Mesothelial cell of epicardium (in vitro differentiated cells): Measurements from ENCODE around the gene ANKFN1. TPM values are rescaled to one million over a fixed set of nuclear protein-coding genes. Genes with fewer than 3 reads are reported as not detected.

Experiments used
- DNase-seq, 2 experiments: peaks; one replicate each; pipeline ENCODE4 v3.0.0; 2021; ENCODE audit warnings: low spot score in 2 of 2; ENCODE audit not compliant: unreplicated experiment in 2 of 2
- H3K27ac Mint-ChIP-seq: 2 replicates; pipeline ENCODE4 v1.8.0; 2021; ENCODE audit warnings: mixed read lengths
- H3K27me3 Mint-ChIP-seq: 2 replicates; pipeline ENCODE4 v1.8.0; 2021; ENCODE audit warnings: low read depth, mixed read lengths
- H3K36me3 Mint-ChIP-seq: 2 replicates; pipeline ENCODE4 v1.8.0; 2021; ENCODE audit warnings: mixed read lengths
- H3K4me1 Mint-ChIP-seq: 2 replicates; pipeline ENCODE4 v1.8.0; 2021; ENCODE audit warnings: mixed read lengths
- H3K4me3 Mint-ChIP-seq: 2 replicates; pipeline ENCODE4 v1.8.0; 2021; ENCODE audit warnings: mild to moderate bottlenecking, moderate library complexity, mixed read lengths
- H3K9me3 Mint-ChIP-seq: 2 replicates; pipeline ENCODE4 v1.8.0; 2021; ENCODE audit warnings: mixed read lengths
- total RNA-seq: library from RNA; stranded (reverse); gene quantifications from 3 replicates; pipeline ENCODE4 v1.2.1, GENCODE V29; 2021
- TF ChIP-seq, protein P1 (sequence below): fragments of 200-600 bp; sonication (generic); IDR thresholded peaks from one replicate; pipeline ENCODE4 v1.5.0; 2021; ENCODE audit warnings: antibody characterized with exemption; ENCODE audit not compliant: unreplicated experiment

Gene ANKFN1
- total RNA-seq, 1 donor from 2014 or later, result 0.34 TPM

DNA sequence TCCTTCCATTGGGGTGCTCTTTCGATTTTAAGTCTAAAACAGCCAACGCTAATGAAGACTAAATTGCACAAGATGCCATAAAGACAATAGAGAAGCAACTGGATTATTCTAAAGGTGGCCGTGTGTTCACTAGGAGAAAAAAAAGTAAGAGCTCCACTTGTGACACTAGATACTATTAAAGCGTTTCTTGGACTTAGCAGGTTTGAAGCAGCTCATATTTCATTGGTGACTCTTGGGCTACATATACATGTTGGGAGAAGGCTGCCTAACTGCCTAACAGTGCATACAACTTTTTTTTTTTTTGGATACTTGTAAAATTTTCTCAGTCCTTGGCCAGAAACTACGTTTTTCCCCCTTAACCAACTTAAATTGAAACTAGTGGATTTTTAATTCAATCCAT is 328.4 kb downstream of the ANKFN1 start:
- H3K9me3 Mint-ChIP-seq, result no peaks in the 10 kb centered on the region
- H3K36me3 Mint-ChIP-seq, result no peaks in the 10 kb centered on the region
- no peak overlapping the region for H3K4me3 Mint-ChIP-seq

DNA sequence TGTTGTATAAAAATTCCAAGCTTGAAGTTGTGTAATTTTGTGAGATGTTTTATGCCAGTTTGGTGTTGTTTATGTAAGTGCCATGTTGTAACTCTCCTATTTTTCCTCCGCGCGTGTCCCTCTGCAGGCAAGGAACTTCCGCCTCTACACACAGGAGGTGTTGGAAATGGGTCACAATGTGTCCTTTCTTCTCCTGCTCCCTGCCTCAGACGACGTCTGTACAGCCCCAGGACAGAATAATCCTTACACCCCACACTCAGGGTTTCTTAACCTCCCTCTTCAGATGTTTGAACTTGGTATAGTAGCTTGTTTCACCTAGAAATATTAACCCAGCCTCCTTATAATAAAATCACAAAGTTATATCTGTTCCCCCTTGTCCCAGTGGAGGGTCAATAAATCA is 329.0 kb downstream of the ANKFN1 start:
- Mint-ChIP-seq H3K4me1 (peaks cover 1% of the 10 kb centered on the region), H3K36me3 (no peaks in the 10 kb centered on the region), H3K4me3 (no peak overlapping the region), H3K27ac (no peak overlapping the region), H3K9me3 (no peaks in the 10 kb centered on the region), H3K27me3 (peaks cover 1% of the 10 kb centered on the region)
- TF ChIP-seq, protein P1, sequence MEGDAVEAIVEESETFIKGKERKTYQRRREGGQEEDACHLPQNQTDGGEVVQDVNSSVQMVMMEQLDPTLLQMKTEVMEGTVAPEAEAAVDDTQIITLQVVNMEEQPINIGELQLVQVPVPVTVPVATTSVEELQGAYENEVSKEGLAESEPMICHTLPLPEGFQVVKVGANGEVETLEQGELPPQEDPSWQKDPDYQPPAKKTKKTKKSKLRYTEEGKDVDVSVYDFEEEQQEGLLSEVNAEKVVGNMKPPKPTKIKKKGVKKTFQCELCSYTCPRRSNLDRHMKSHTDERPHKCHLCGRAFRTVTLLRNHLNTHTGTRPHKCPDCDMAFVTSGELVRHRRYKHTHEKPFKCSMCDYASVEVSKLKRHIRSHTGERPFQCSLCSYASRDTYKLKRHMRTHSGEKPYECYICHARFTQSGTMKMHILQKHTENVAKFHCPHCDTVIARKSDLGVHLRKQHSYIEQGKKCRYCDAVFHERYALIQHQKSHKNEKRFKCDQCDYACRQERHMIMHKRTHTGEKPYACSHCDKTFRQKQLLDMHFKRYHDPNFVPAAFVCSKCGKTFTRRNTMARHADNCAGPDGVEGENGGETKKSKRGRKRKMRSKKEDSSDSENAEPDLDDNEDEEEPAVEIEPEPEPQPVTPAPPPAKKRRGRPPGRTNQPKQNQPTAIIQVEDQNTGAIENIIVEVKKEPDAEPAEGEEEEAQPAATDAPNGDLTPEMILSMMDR, result no peak
- DNase-seq, result no peak

More for the DNA sequence above, 328.4 kb downstream of the ANKFN1 start:
- Mint-ChIP-seq H3K27ac (no peak overlapping the region), H3K27me3 (peaks cover 1% of the 10 kb centered on the region), H3K4me1 (peaks cover 1% of the 10 kb centered on the region)
- DNase-seq, result no peak
- TF ChIP-seq, protein P1, result no peak

DNA sequence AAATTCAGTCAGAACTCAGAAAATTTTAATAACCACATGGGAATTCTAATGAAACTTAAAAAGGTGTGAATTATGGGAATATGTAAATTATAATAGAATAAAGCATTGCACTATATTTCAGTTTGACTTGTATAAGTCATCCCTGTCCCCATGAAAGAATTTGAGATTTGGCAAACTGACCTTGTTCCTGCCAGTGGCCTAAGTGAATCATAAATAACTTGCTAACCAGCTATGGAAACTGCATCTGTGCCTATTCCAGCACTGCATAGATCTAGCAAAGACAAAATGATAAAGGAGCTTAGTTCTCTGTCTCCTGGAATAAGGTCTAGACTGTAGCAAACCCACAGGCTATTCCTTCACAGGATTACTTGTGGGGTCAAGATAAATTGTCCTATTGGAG is 333.5 kb downstream of the ANKFN1 start:
- H3K9me3 Mint-ChIP-seq, result no peaks in the 10 kb centered on the region
- H3K4me1 Mint-ChIP-seq, result peaks cover 9% of the 10 kb centered on the region
- no peaks in the 10 kb centered on the region for H3K27me3 Mint-ChIP-seq
- no peak overlapping the region for H3K27ac Mint-ChIP-seq
- H3K4me3 Mint-ChIP-seq, result no peak overlapping the region
- H3K36me3 Mint-ChIP-seq, result no peaks in the 10 kb centered on the region
- TF ChIP-seq, protein P1, result no peak
- no peak for DNase-seq

DNA sequence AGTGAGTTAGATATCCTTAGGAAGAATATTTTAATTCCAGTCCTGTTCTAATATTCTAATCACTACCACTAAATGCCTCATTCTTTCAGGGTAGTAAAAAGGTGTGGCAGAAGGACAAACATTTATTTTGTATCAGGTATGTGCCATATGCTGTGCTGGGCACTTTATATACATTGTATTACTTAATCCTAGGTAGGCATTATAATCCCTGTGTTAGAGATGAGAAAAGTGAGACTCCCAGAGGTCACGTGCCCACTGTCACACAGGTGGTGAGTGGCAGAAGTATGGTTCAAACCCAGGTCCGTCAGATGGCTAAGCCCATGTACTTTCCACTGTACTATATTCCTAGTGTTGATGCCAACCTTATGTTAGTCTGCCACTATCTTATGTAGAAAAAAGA is 335.5 kb downstream of the ANKFN1 start:
- no peaks in the 10 kb centered on the region for H3K27me3 Mint-ChIP-seq
- H3K9me3 Mint-ChIP-seq, result no peaks in the 10 kb centered on the region
- H3K36me3 Mint-ChIP-seq, result no peaks in the 10 kb centered on the region
- H3K4me1 Mint-ChIP-seq, result peaks cover 9% of the 10 kb centered on the region
- TF ChIP-seq, protein P1, result no peak
- no peak overlapping the region for H3K4me3 Mint-ChIP-seq
- no peak for DNase-seq
- no peak overlapping the region for H3K27ac Mint-ChIP-seq

DNA sequence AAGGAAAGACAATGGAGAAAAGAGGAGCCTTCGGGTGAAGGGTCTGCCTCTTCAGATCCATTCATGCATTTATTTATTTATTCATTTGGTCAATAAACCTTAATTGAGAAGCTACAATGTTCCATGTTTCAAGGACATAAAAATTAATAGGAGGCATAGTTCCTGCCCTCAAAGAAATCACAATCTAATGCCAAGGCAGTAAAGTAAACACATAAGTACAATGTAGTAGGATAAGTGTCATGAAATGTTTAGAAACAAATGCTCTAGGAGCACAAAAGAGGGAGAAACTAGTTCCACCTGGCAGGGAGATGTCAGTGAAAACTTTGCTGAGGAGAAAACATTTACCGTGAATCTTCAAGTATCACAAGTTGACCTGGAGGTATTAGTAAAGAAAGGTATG is 336.7 kb downstream of the ANKFN1 start:
- Mint-ChIP-seq H3K9me3 (no peaks in the 10 kb centered on the region), H3K36me3 (no peaks in the 10 kb centered on the region), H3K4me1 (peaks cover 9% of the 10 kb centered on the region), H3K27ac (no peak overlapping the region), H3K27me3 (no peaks in the 10 kb centered on the region), H3K4me3 (no peak overlapping the region)
- no peak for DNase-seq
- TF ChIP-seq, protein P1, result no peak

DNA sequence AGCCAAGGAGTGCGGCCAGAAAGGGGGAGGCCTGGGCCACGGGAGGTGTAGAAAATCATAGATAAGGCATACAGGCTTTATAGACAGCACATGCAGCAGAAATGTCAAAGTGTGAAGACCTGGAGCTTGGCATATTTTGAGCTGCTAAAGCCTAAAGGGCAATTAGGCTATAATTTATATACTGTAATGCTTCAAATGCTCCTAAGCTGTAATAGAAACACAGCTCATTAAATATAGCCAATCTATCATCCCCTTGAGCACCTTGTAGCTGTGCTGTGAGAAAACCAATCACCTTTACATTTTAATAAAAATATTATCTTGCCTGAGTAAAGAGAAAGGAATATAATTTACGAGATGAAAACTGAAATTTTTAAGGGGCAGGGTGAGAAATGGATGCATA is 342.3 kb downstream of the ANKFN1 start:
- Mint-ChIP-seq H3K27me3 (no peaks in the 10 kb centered on the region), H3K27ac (no peak overlapping the region), H3K4me3 (no peak overlapping the region), H3K9me3 (no peaks in the 10 kb centered on the region), H3K36me3 (no peaks in the 10 kb centered on the region), H3K4me1 (peaks cover 6% of the 10 kb centered on the region)
- DNase-seq, result no peak
- TF ChIP-seq, protein P1, result no peak
